A549 treated with AZD9567 at 1 μM for 4 hours (cell line): ENCODE results near the gene MS4A1. TPM values are rescaled to one million over a fixed set of nuclear protein-coding genes. Genes with fewer than 3 reads are reported as not detected.

Source experiments
- total RNA-seq: library from RNA; stranded (reverse); fragments of 200-300 nt; extraction: Qiagen RNA extraction; gene quantifications from 5 replicates; pipeline ENCODE4 v1.2.3, GENCODE V29; 2022; ENCODE audit not compliant: insufficient read depth

Gene MS4A1
- not detected in 5 replicates for total RNA-seq

GRCh38 chr11:60455531-60456042 lies at the start of gene MS4A1:
Gene MS4A1 (plus strand): TSS chr11:60455847. CDS start chr11:60462375, 6,528 bp downstream.

GRCh38 chr11:60429272-60429671 lies 26.4 kb upstream of the MS4A1 start, which contains the start of gene MS4A5:
Gene MS4A5 (plus strand): TSS chr11:60429572. CDS start chr11:60429675, 103 bp downstream.

GRCh38 chr11:60492488-60493009 lies 36.9 kb downstream of the MS4A1 start, which contains the start of gene MS4A12:
Gene MS4A12 (plus strand): TSS chr11:60492778. CDS start chr11:60497319, 4,541 bp downstream.

GRCh38 chr11:60515144-60515855 lies 59.7 kb downstream of the MS4A1 start, which contains the start of gene MS4A13:
Gene MS4A13 (plus strand): TSS chr11:60515392. CDS start chr11:60518084, 2,692 bp downstream.

Other genes starting within 250 kb of the MS4A1 start
- not detected in 5 replicates for gene MS4A4E, start 212.7 kb upstream of the MS4A1 start, total RNA-seq
- gene MS4A4A, start 175.2 kb upstream of the MS4A1 start, total RNA-seq = not detected in 5 replicates
- gene MS4A6E, start 128.6 kb upstream of the MS4A1 start, total RNA-seq = not detected in 5 replicates
- not detected in 5 replicates for gene MS4A7, start 77.3 kb upstream of the MS4A1 start, total RNA-seq
- gene MS4A14, start 59.4 kb upstream of the MS4A1 start, total RNA-seq = not detected in 5 replicates
- not detected in 5 replicates for gene MS4A5, start 26.3 kb upstream of the MS4A1 start, total RNA-seq
- gene MS4A12, start 36.9 kb downstream of the MS4A1 start, total RNA-seq = not detected in 5 replicates
- gene MS4A13, start 59.5 kb downstream of the MS4A1 start, total RNA-seq = not detected in 5 replicates
- not detected in 5 replicates for gene MS4A8, start 243.8 kb downstream of the MS4A1 start, total RNA-seq